Body of pancreas (tissue), 4 donors: ENCODE measurements around the gene ACOX3.

ENCODE experiments used
- POLR2A ChIP-seq, 3 donors: fragments of 450-650 bp; IDR thresholded peaks; one replicate each; pipeline ENCODE4 v1.6.1; 2016; ENCODE audit warnings: antibody characterized with exemption in 3 of 3, mild to moderate bottlenecking in 2 of 3
- TF ChIP-seq, protein P1 (sequence below), 7 experiments: fragments of 450-650 bp in 4 of 7; fragments of 200-600 bp in 3 of 7; sonication (generic) in 3 of 7; IDR thresholded peaks; one replicate each; pipeline ENCODE4 v1.5.1; 2016 to 2019; ENCODE audit warnings: antibody characterized with exemption in 7 of 7

GRCh38 chr4:8371596-8371995 lies 68.9 kb downstream of the ACOX3 start:
- no peak for TF ChIP-seq POLR2A (IDR thresholded peaks at IDR 0.05)
- TF ChIP-seq, protein P1, sequence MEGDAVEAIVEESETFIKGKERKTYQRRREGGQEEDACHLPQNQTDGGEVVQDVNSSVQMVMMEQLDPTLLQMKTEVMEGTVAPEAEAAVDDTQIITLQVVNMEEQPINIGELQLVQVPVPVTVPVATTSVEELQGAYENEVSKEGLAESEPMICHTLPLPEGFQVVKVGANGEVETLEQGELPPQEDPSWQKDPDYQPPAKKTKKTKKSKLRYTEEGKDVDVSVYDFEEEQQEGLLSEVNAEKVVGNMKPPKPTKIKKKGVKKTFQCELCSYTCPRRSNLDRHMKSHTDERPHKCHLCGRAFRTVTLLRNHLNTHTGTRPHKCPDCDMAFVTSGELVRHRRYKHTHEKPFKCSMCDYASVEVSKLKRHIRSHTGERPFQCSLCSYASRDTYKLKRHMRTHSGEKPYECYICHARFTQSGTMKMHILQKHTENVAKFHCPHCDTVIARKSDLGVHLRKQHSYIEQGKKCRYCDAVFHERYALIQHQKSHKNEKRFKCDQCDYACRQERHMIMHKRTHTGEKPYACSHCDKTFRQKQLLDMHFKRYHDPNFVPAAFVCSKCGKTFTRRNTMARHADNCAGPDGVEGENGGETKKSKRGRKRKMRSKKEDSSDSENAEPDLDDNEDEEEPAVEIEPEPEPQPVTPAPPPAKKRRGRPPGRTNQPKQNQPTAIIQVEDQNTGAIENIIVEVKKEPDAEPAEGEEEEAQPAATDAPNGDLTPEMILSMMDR (IDR thresholded peaks at IDR 0.05) = no peak
